Stimulated activated CD8-positive, alpha-beta memory T cell treated with anti-CD3 and anti-CD28 coated beads, Interleukin-4, amount 100 ng/mL, for 4 hours (primary cell): ENCODE measurements around the gene CNOT3.

Source experiments
- DNase-seq, 2 donors: peaks; one replicate each; pipeline ENCODE4 v3.0.0-alpha.2; 2020; ENCODE audit warnings: low read depth in 2 of 2, low spot score in 1 of 2

CNOT3 gene

GRCh38 chr19:54149021-54149812, 11.7 kb downstream of the CNOT3 start:
- no peak for DNase-seq

- no peak for DNase-seq
Measured at GRCh38 chr19:54151362-54152035, 13.9 kb downstream of the CNOT3 start.

GRCh38 chr19:54152267-54152666, 14.7 kb downstream of the CNOT3 start:
- DNase-seq = no peak

GRCh38 chr19:54152878-54153524, 15.4 kb downstream of the CNOT3 start:
- no peak for DNase-seq

GRCh38 chr19:54153731-54154326, 16.3 kb downstream of the CNOT3 start:
- DNase-seq = no peak

- no peak for DNase-seq
Measured at GRCh38 chr19:54154603-54155345, 17.2 kb downstream of the CNOT3 start.

GRCh38 chr19:54155694-54156093, 18.1 kb downstream of the CNOT3 start:
- DNase-seq = no peak

- no peak for DNase-seq
Measured at GRCh38 chr19:54156490-54156889, 18.9 kb downstream of the CNOT3 start.

GRCh38 chr19:54156953-54157352, 19.4 kb downstream of the CNOT3 start:
- no peak for DNase-seq

- no peak for DNase-seq
Measured at GRCh38 chr19:54158812-54159351, 21.3 kb downstream of the CNOT3 start.

GRCh38 chr19:54159352-54160181, 22.0 kb downstream of the CNOT3 start, which contains the start of gene LENG1:
Gene LENG1, minus strand, starts transcription at chr19:54159721. Its CDS starts 26 bp downstream, at chr19:54159695.
- DNase-seq = peak; percentile 95 to 98

- no peak for DNase-seq
Measured at GRCh38 chr19:54160182-54160811, 22.7 kb downstream of the CNOT3 start.

- DNase-seq = no peak
Measured at GRCh38 chr19:54160854-54161253, 23.3 kb downstream of the CNOT3 start.

GRCh38 chr19:54162241-54162805, 24.8 kb downstream of the CNOT3 start:
- peak; percentile 56 to 61 for DNase-seq

GRCh38 chr19:54162884-54163283, 25.3 kb downstream of the CNOT3 start:
- DNase-seq = no peak

- no peak for DNase-seq
Measured at GRCh38 chr19:54164369-54165068, 27.0 kb downstream of the CNOT3 start.

GRCh38 chr19:54165222-54165621, 27.7 kb downstream of the CNOT3 start:
- DNase-seq = no peak

GRCh38 chr19:54168174-54168917, 30.8 kb downstream of the CNOT3 start:
- DNase-seq = peak; percentile 79 to 92
